ENCODE results near the gene ASIC3.

ASIC3 gene

DNA sequence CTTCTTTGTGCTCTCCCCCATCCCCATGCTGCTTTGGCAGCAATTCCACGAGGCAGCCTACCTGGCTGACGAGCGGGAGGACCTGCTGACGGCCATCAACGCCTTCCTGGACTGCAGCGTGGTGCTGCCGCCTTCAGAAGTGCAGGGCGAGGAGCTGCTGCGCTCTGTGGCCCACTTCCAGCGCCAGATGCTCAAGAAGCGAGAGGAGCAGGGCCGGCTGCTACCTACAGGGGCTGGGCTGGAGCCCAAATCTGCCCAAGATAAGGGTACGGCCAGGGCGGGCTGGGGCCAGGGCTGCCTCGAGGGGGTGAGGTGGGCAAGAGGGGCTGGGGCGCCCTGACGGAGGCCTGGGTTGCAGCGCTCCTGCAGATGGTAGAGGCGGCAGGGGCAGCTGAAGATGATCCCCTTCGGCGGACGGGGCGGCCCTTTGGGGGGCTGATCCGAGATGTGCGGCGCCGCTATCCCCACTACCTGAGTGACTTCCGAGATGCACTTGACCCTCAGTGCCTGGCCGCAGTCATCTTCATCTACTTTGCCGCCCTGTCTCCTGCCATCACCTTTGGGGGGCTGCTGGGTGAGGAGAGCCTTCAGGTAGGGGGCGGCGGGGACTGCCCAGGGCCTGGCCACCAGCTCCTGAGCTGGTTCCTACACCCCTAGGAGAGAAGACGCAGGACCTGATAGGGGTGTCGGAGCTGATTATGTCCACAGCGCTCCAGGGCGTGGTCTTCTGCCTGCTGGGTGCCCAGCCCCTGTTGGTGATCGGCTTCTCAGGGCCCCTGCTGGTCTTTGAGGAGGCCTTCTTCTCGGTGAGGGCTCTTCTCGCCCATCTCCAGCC lies 22.9 kb downstream of the ASIC3 start:
- no peak for DNase-seq (ENCODE audit: low spot score)

DNA sequence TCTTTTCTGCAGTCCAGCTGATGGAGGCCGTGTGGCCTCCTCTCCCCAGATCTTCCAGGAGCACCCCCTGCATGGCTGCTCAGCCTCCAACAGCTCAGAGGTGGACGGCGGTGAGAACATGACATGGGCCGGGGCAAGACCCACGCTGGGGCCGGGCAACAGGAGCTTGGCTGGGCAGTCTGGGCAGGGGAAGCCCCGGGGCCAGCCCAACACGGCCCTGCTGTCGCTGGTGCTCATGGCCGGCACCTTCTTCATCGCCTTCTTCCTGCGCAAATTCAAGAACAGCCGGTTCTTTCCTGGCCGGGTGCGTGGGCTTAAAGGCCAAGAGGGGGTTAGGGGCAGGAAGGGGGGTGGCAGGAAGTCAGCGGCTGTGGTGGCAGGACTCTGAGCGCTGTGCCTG lies 25.7 kb downstream of the ASIC3 start:
- no peak for DNase-seq (ENCODE audit: low spot score)

DNA sequence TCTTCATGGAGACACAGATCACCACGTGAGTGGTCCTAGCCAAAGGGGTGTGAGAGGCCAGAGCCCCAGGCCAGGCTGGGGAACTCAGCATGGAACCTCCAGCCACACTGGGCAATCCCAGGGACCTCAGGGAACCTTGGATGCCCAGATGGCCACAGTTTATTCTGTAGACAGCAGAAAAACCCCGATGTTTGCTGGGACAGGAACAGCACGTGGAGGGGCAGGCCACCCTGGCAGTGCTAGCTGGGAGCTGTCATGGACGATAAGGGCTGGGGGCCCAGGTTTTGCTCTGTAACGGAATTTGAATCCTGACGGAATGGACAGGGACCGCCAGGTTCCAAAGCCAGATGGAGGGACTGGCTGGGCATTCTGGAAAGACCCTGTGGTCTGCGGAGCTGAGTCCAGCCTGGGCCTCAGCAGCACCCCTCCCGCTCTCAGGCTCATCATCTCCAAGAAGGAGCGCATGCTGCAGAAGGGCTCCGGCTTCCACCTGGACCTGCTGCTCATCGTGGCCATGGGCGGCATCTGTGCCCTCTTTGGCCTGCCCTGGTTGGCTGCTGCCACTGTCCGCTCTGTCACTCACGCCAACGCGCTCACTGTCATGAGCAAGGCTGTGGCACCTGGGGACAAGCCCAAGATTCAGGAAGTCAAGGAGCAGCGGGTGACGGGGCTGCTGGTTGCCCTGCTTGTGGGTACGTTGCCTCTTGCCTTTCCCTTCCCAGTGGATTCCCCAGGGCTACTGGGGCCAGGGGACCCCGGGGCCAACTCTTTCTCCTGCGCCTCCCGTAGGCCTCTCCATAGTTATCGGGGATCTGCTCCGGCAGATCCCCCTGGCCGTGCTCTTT lies 26.7 kb downstream of the ASIC3 start:
- no peak for DNase-seq (ENCODE audit: low spot score)

DNA sequence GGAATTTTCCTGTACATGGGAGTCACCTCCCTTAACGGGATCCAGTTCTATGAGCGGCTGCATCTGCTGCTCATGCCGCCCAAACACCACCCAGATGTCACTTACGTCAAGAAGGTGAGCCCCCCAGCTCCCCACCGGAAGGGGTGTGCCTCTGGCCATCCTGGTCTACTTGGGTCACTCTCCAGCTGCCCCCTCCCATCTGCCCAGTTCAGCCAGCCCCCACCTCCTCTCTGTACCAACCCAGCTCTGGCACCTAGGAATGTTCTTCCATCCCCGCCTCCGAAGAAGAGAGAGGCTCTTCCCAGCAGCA lies 27.3 kb downstream of the ASIC3 start:
- DNase-seq (ENCODE audit: low spot score), result no peak

DNA sequence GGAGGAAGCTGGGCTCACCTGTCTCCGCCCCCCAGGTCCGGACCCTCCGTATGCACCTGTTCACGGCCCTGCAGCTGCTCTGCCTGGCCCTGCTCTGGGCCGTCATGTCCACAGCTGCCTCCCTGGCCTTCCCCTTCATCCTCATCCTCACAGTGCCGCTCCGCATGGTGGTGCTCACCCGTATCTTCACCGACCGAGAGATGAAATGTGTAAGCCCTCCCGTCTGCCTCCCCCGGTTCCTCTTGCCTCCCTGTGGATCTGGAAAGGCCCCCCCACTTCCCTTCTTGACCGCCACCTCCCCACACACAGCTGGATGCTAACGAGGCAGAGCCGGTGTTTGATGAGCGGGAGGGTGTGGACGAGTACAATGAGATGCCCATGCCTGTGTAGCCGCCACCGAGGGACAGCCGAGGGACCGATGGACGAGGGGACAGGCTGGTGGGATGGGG lies 27.7 kb downstream of the ASIC3 start:
- no peak for DNase-seq (ENCODE audit: low spot score)

DNA sequence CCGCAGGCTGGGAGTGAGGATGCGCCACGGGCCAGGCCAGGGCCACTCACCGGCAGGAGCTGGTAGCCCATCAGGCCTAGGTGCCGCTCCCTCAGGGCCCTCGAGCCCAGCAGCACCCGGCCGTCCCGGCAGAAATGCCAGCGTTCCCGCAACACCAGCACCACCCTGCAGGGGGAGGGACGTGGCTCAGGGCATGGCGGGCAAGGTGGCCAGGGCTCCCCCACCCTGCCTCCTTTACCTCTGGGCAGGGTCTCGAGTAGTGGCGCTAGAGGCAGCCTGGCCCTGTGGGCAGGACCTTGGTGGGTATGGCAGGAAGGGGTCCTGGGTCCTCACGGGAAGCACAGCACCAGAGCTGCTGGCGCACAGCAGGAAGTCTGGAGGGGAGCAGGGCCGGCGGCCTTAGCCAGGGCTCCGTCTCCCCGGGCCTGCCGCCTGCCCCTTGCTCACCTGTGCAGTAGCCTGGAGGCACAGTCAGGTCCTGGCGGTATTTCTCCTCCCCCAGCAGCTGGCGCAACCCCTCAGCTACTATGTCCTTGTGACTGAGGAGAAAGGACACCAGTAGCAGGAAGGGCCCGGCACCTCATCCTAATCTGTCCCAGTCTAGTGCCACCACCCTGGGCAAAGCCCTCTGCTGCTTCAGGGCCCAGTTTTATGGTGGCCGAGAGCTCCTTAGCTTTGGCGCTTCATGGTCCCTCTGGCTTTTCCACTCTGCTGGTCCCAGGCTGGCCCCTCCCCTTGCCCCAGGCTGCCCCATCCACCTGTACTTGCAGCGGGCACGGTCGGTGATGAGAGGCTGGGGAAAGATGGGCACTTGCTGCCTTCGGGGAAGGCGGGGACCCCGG lies 28.8 kb downstream of the ASIC3 start:
- DNase-seq (ENCODE audit: low spot score), result no peak

DNA sequence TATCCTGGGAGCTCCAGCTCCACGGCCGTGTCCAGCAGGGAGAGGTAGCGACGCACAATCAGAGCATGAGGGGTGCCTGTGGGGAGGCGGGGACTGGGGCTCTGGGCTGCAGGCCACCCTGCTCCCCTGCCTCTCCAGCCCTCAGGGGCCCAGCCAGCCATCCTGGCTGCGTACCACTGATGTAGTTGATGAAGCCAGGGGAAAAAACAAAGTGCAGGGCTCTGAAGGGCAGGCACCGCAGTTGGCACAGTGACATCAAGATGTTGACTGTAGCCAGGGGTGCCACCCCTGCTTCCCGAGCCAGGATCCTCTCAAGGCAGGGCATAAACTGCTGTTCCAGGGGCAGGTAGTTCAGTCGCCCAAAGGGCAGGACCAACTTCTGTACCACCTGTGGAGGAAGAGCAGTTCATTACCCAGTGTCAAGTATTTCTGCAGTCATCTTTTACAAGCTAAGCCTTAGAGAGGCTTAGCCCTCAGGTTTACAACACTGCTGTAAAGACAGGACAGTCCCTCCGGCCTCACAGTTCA lies 29.4 kb downstream of the ASIC3 start:
- no peak for DNase-seq (ENCODE audit: low spot score)

DNA sequence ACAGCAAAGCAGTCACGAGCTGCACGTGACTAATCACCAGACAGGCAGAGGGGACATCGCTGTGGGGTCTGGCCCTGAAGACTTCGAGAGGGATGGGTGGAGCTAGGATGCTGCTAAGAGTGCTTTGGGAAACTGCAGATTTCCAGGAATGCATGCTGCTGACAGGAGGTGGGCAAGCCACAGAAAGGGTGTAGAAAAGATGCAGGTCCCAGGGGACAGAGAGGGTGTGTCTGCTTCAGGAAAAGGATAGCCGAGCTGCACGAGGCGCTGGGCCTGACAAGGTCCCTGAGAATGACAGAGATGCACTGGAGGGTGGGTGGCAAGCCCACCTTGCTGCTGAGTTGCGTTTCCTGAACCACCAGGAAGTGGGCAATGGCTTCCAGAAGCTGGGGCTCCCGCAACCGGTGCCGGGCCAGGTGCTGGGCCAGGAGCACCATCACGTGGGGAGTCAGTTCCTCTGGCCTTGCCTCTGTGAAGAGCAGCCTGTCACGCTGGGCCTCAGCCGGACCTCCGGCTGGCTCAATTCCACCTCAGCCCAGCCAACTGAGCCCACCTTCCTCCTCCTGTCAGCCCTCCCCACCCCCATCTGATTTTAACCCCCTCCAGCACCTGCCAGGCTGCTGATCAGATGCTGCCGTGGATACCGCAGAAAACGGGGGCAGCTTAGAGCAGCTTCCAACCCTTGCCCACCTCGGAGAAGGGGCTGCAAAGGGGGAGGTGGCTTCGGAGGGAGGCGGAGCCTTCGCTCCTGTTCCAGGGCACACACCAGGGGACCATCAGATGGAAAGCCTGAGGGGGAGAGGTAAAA lies 30.1 kb downstream of the ASIC3 start:
- no peak for DNase-seq (ENCODE audit: low spot score)

DNA sequence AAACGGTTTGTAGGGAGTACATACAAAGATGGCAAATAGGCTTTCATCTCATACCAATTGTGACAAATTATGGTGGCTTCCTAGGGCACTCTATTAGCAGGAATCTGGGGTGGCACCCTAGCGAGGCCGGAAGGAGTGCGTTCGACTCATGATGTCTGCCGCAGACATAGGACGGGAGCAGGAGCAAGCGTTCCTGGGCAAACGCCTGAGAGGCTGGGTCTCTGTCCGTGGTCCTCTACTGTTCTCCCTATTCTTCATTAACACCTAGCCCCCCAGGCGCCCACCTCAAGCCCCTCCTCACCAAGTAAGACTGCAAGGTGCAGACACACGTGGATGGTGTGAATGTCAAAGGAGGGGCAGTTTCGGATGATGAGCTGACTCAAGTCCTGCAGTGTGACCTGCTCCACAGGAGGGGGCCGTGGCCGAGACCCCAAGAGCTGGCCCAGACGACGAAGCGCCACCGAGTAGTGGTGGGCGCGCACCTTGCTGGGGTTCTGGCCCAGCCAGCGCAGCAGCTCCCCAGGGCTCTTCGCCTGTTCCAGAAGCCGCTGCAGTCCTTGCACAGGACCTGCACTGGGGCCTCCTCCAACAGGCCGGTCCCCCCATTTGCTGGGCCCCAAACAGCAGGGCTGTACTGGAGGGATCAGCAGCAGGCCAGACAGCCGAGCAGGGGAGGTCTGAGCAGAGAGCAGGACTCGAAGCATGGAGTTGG lies 31.0 kb downstream of the ASIC3 start:
- DNase-seq (ENCODE audit: low spot score), result no peak

DNA sequence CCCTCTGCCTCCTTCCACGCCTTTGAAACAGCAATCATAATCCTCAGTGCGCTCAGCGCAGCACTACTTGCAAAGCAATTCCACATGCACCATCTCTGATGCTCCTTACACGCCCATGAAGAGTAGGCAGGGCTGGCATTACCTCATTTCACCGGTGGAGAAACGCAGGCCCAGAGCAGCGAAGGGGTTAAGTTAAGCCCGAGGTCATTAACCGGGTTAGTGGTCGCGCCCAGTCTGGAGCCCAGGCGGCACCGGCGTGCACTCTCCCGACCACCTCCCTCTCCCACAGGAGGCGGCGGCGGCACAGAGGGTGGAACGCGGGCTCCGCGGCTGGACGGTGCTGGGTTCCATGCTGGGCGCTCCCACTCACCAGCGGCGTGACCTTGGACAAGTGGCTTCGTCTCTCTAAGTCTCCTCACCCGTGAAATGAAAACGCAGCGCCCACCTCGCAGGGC lies 31.8 kb downstream of the ASIC3 start:
- no peak for DNase-seq (ENCODE audit: low spot score)

DNA sequence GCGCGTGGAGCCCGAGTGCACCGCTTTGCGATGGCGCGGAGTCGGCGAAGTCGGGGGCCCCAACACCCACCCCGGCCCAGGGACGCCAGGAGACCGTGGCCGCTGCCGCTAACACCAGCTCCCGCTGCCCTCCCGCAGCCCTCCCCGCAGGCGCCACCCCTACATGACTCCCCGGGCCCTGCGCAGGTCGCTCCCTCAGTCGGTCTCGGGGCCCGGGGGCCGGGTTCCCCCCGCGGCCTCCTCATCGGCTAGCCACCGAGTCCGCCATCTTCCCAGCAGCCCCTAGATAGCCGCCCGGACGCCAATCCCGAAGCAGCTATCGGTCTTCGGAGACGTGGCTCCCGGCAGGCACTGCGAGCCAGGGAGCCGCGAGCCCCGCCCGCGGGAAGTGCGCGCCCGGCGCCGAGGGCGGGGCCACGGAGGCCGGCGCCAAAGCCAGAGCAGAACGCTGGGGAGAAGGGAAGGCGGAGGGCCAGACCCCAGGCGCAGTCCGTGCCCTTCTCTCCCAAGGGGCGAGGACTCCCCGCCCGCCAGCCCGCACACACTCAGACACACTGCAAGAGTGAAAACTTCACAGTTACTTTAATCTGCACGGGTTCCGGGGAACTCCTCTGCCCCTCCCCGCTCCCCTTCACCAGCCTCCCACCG lies 32.3 kb downstream of the ASIC3 start, which contains the start of gene FASTK:
TSS of gene FASTK (minus strand) at position 288 of the 648 bp plus-strand sequence. CDS start at position 245, 43 bp downstream.
- DNase-seq (ENCODE audit: low spot score), result peak; percentile 98

DNA sequence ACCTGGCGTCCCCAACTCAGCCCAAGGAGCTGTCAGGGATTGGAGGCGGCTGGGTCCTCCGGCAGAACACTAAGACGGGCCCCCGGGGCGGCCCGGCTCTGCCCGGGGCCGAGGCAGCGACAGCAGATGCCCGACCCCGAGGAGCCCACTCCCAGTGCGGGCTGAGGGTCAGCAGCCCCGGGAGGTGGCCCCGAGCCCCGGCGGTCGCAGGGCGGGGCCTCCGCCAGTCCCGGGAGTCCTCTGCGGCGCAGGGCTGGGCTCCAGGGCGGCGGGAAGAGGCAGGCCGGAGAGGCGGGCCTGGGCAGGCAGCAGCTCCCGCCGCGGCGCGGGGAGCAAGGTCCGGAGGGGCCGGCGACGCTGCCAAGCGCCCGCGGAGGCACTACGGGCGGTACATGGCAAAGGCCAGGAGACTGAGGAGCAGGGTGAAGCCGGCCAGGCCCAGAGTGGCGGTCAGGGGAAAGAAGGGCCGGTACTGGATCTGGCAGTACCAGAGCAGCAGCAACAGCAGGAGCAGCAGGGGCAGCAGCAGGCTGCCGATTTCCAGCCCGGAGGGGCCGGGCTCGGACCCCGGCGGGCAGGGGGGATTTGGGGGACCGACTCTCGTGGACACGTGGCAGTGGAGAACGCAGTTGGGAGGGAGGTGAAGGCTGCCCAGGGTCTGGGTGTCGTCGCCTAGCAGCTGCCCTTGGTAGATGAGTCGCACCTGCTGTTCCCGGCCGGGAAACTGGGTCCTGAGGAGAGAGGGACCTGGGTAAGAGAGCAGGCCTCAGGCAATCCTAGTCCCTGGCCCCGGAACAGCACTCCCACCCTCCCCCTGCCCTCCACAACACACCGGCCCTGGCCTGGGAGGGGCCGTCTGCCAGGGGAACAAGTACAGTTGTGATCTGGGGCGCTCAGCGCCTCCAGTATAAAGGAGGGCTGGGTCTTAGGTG lies 33.1 kb downstream of the ASIC3 start:
- DNase-seq (ENCODE audit: low spot score), result peak; percentile 34

DNA sequence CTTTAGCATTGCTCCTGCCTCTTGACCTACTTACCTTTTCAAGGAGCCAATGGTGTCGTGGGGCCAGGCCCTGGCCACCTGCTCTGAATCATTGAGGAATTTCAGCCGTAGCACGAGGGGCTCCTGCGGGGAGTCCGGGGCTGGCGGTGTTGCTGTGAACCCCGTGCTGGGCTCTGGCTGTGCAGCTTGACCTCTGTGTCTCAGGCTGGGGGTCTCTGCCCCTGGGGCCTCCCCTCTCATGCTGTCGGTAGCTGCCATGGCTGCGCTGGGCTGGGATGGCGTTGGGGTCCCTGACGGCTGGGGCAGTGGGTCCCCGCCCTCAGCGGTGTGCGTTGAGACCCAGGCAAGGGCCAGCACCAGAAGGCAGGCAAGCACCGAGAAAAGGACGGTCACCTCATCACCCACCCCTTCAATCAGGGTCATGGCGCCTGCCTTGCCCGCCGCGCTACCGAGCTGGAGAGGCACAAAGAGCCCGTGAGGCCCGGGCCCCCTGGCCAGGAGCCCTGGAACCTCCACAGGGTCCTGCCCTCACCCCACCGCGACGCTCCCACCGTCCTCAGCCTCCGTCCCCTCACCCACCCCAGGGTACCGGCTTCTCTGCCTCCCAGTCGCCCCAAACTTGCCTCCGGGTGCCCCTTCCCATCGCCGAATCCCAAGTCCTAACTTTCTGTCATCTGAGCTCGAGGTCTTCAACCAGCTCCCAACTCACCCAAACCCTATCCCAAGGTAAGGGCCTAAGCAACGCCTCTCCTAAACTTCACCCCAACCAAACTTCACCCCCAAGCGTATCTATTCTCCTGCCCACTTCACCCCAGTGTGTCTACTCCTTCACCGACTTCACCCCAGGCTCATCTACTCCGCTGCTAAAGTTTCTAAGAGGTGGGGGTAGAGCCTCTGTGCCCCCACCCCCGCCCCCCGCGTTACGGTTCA lies 34.1 kb downstream of the ASIC3 start:
- no peak for DNase-seq (ENCODE audit: low spot score)

DNA sequence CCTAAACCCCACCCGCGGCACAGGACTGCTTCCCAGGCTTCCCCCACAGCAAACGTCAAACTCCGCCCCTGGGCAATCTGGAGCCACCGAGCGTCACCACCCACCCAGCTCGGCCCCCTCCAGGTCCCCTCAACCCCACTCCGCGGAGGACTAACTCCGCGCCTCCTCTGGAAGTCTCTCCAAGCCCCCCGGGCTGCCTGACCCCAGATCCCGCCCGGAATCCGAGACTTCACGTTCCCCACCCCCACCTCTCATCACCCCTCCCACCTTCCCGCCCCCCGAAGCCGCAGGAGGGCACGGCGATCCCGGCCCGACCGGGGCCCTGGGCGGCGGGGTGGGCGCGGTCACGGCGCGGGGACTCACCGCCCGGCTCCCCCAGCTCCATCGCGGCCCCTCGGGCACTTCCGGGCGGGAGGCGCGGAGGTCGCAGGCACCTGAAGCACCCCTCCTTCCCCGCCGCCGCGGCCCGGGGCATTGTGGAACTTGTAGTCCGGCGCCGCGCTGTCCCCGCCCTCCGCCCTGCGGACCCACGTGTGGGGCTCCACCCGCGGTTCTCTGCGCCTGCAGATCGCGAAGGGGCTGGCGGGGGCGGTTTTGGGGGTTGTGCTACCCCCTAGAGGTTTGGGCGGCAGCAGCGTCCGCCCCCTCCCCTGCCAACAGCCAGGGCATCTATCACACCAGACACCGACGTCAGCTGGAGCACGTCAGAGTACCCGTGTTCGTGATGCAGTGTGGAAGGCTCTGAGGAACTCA lies 34.9 kb downstream of the ASIC3 start, which contains the start of gene TMUB1:
TSS of gene TMUB1 (minus strand) at position 423 of the 753 bp plus-strand sequence. CDS start 930 bp downstream, outside the sequence.
- peak; percentile 85 for DNase-seq (ENCODE audit: low spot score)

DNA sequence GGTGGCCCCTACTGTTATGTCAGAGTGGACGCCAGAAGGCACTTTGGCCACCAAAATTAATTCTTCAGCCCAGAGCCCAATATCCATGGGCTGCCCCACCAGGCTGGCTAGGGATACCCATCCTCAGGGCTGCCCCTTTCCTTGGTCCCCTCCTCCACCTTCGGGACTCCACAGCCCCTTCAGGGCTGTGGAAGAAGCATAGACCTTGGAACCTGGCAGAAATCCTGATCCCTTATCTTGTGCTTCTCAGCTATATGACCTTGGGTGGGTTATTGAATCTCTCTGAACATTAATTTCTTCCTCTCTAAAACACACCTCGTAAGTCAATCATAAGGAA lies 35.5 kb downstream of the ASIC3 start:
- no peak for DNase-seq (ENCODE audit: low spot score)

DNA sequence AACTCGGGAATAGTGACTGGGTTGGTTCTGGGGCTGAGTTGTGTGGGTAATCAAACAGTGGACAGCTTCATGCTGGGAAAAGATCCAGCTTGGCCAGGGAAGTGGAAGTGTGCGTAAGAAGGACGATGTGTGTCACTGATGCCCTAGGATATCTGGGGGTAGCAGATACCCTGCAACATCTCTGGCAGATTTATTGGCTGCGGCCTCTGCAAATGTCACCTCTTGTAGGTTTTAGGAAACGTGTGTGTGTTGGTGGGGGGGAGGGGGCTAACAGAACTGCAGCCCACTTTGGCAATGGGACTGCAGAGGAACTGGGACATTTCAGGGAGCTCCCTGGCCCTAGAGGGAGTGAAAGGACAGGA lies 37.0 kb downstream of the ASIC3 start:
- no peak for DNase-seq (ENCODE audit: low spot score)

Data from LoVo (cell line).